NOMO-1 (cell line): ENCODE measurements around the gene PTER.

Experiments
- DNase-seq, 2 experiments: peaks; one replicate each; lab custom pipeline; 2025; ENCODE audit not compliant: unreplicated experiment in 2 of 2; lab: John Stamatoyannopoulos, UW

Gene PTER, protein sequence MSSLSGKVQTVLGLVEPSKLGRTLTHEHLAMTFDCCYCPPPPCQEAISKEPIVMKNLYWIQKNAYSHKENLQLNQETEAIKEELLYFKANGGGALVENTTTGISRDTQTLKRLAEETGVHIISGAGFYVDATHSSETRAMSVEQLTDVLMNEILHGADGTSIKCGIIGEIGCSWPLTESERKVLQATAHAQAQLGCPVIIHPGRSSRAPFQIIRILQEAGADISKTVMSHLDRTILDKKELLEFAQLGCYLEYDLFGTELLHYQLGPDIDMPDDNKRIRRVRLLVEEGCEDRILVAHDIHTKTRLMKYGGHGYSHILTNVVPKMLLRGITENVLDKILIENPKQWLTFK

DNA sequence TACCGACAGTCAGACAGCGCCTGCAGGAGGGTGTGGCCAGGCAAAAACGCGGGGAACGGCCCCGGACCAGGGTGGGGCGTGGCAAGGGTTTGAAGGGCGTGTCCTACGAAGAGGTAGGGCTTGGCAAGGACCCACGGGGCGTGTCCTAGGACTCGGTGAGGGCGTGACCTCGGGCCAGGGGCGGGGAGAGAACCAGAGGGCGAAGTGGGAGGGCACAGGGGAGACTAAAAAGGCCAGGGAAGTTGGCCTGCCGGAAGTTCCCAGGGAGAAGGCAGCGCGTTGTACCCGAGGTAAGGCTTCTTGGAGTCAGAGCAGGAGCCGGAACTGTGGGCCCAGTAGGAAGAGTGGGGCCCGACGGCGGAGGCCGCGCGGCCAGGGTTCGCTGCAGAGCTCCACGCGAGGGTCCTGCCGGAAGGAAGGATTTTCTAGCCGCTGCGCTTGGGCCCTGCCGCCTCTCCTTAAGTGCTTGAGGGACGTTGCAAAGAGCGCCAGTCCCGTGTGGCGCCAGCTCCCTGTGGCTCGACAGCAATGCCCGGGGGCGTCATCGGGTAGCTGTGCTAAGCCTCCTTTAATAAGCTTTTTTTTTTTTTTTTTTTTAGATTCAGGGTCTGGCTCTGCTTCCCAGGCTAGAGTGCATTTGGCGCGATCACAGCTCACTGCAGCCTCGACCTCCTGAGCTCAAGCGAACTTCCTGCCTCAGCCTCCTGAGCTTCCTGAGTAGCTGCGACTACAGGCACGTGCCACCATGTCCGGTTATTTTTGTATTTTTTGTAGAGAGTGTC is at the start of gene PTER:
Gene PTER (plus strand): TSS at position 253 of the 782 bp plus-strand sequence. CDS start 47,375 bp downstream, outside the sequence.
- DNase-seq, result peak; percentile 91 to 96

DNA sequence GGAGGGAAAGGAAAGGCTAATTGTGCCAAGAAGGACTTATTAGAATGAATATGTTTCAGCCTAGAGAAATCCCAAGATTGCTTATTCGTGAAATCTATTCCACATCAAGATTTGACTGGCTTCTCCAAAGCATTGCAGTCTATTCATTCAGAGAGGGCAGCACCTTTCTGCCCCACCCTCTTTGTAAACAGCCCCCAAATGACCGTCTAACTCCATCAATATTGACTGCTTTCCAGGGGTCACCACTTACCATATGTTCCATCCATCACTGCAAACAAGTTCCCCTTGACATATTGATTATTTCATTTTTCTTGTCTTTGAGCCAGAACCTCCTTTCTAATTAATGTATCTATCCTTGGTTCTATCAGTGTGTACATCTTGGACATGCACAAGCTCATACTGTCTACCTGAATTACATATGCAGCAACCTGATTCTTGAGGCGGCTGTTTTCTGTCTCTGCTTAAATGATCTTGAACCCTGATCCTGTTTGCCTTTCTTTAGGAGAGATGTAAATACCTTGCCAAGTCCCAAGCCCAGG is 44.2 kb upstream of the PTER start:
- no peak for DNase-seq

DNA sequence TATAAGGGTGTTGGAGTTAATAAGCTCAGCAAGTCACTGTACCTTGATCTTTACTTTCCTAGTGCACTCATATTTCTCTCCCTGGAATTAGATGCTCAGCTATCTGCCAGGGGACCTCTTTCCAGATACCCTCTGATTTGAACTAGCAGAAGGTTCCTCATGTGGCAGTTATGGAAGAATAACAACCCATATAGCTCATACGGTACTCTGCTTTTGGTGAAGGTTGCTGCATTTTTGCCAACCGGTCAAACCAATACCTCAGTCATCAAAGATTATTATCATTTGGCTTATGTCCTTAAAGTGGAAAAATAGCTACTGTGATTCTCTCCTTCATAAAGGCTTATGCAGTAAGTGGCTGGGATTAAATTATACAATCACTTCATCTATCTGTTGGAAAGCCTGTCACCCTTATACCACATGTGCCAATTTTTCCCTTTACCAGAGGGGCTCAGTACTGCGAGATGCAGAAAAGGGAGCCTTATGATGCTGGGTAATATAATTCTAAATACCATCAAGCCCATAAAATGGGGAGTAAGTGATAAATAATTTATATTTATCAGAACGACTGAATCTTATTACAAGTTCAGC is 43.4 kb upstream of the PTER start:
- no peak for DNase-seq

DNA sequence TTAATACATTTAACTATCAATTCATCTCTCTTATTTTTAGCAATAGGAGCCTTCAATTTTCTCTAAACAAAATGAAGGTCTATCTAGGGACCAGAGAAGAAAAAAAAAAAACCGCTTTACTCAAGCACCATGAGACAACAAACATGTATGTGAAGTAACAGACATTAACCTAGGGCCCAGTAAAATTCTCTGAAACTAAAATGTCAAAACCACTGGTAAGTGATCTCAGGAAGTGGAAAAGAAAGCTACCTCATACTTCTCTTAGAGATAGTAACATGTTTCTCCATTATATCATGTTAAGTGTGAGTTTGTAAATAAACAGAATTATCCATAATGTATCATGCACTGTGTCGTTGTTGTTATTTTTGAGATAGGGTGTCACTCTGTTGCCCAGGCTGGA is 35.4 kb upstream of the PTER start:
- DNase-seq, result no peak

DNA sequence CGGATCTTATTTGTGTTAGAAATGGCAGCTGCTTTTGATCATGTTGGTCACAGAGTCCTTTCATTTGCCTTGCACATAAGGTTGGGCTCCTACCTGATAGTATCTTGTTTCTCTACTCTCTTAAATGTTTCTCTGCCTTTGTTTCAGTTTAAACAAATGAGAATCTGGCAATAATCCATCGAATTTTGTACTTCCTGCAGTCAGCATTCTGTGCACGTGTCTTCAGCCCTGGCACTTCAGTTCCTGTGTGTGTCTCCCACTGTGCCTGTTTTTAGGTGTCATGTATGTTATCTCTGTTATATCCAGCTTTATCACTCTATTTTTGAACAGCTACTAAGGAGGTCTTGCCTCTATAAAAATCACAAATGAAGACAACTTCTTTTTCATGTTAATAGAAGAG is 28.4 kb upstream of the PTER start:
- DNase-seq, result no peak

DNA sequence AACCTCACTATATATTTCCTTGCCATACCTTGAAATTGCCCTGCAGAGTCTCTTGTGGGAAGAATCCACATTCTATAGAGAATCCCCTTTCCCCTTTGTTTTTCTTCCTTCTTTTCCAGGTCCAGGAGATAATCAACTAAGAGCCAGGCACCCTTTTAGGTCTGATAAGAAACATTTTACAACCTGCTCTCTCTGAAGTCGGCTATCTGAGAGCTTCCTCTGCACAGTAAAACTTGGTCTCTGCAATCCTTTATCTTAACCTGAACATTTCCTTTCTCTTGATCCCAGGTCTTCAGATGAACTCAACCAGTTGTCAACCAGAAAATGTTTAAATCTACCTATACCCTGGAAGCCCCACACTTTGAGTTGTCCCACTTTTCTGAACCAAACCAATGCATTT is 19.5 kb upstream of the PTER start:
- no peak for DNase-seq

DNA sequence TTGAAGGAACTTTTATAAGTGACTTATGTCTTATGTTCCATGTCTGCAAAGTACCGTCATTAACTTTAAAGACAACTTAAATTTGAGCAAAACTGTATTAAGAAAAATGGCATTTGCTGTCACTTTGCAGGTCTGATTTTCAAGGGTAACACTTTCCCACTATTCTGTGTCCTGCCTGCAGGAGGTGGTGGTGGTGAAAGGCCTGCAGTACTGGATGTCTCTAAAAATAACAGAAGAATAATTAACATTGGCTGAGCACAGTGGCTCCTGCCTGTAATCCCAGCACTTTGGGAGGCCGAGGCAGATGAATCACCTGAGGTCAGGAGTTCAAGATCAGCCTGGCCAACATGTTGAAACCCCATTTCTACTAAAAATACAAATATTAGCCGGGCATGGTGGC is 13.2 kb upstream of the PTER start:
- no peak for DNase-seq

DNA sequence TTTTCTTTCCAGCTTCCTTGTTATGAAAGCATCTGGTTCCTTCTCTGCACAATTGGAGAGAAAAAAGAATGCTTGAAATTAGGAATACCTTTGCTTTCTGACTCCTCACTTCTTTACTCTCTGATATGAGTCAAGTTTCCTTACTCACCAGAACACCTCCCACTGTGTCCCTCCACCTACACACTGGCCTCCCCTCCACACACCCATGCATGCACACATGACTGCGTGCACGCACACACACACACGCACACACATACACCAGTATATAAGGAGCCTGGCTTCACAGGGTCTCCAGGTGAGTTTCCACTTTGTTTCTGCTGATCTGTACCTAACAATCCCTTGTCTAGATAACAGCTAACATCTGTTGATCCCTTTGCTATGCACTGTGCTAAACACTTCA is 11.4 kb upstream of the PTER start:
- DNase-seq, result no peak

DNA sequence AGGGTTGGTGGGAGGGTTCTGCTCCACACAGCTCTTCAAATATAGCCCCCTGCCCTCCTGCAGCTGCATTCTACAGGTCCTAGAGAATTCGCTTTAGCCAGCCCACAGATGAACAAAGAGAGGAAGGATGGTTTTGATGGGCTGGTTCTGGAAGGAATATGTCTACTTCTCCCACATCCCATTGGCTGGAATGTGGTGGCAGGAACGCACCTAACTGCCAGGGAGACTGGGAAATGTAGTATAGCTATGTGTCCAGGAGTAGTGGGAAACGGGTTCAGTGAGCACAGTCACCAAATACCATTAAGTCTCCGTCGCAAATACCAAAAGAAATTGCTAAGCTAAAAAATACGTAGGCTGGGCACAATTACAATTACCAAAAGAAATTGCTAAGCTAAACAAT is 7.3 kb upstream of the PTER start:
- no peak for DNase-seq

DNA sequence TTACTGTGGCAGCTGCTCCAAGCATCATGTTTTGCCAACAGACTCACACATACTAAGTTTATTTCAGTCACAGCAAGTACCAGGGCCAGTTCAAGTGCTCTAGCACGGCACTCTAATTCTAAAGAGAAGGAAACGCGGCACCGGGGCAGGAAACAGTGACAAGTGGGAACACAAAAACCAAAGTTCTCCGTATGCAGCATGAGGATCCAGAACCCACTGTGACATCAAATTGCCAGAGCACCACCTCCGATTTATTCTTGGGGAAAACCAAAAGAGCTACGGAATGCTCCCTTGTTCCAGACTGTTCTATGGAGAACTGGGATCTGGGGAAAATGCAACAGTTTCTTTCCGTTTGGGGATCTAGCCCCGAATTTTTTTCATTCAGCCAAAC is 448 bp upstream of the PTER start:
- peak in 1 of 2 experiments; percentile 63 for DNase-seq

DNA sequence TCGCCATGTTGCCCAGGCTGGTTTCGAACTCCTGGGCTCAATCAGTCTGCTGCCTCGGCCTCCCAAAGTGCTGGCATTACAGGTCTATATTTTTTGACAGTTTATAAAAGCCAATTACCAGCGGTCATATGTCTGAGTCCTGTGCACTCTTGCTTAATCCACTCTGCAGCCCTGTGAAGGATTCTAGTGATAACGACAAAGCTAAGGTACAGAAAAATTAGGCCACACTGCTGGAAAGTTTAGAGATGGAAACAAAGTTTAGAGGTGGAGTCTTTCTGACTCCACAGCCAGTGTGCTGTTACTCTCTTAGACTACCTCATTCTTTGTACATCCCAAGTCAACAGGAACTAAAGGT is 707 bp downstream of the PTER start:
- DNase-seq, result peak in 1 of 2 experiments; percentile 41

DNA sequence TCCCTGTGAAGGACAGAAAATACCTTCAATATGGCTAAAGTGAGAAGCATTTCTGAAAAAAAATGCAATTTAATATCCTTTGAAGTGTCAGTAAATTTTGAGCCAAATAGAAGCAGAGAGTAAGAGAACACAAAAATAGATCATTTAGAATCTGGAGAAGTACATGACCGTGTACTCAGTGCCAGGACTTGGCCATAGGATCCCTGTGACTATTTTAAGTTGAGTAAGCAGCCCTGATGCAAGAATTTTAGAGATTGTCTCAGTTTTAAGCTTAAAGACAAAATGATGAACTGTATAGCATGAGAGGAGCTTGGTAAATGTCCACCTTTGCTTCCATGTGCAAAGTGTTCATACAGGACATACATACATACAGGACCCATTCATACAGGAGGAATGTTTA is 2.5 kb downstream of the PTER start:
- no peak for DNase-seq

DNA sequence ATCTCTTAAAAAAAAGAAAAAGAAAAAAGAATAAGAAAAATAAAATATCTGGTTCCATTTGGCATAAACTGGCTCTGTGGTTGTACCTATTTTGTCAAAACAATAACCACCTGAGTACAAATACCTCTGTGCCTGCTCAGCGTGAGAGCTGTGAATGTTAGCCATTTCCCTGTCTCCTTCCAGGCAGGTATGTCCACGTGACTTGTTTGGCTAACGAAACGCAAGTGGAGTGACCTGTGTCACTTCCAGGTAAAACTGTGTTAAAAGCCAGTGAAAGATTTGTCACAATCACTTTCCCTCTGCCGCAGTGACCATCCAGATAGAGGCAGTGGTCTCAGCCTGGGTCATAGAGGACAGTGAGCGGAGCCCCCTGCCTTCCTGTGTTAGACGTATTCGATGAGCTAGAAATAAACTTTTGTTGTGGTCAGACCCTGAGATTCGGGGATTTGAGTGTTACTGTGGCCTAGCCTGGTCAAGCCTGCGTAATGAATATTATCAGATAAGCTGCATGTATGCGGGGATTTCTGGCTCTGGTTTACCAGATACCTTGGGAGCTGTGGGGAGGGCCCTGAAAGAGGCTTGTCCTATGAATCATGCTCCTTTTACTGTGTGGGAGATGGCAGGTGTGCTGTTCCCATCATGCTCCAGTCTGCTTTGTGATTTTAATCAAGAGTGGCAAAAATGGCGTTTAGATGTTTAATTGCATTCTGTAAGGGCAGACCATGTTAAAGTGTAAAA is 3.8 kb downstream of the PTER start:
- no peak for DNase-seq

DNA sequence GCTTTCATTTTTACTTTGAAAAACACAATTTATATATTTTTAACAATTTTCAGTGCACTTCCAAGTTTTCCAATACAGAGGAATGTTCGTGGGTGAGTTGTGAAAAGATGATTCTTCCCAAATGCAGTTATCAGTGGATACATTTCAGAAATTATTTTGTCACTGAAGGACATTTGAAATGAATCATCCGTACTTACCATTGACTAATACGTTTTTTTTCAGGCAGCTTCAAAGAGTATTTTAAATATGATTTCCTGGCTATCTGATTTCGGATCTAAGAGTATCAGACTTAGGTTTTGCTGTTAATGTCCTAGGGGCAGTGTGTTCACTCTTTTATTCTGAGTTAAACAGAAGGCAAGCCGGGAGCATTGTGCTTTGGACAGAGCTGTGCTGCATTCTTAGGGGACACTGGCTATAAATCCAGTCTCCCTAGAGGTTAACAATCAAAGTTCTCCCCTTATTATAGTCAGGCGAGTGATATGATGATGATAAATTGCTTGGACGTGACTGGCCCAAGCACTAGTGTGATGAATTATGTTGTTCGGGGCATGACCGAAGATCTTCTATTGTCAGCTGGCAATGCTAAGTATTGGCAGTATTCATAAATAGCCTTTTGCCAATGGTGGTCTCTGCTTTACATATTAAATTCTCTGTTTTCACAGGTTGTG is 4.5 kb downstream of the PTER start:
- no peak for DNase-seq

DNA sequence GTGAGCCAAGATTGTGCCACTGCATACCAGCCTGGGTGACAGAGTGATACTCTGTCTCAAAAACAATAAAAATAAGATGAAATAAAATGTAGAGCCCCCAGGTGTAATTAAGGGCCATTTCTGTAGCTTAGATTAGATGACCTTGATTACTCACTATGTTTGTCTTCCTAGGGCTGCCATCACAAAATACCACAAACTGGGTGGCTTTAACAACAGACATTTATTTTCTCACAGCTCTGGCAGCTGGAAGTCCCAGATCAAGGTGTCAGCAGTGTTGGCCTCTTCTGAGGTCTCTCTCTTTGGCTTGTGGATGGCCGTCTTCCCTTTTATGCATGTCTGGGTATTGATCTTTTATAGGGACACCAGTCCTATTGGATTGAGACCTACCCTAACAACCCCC is 6.1 kb downstream of the PTER start:
- DNase-seq, result no peak

DNA sequence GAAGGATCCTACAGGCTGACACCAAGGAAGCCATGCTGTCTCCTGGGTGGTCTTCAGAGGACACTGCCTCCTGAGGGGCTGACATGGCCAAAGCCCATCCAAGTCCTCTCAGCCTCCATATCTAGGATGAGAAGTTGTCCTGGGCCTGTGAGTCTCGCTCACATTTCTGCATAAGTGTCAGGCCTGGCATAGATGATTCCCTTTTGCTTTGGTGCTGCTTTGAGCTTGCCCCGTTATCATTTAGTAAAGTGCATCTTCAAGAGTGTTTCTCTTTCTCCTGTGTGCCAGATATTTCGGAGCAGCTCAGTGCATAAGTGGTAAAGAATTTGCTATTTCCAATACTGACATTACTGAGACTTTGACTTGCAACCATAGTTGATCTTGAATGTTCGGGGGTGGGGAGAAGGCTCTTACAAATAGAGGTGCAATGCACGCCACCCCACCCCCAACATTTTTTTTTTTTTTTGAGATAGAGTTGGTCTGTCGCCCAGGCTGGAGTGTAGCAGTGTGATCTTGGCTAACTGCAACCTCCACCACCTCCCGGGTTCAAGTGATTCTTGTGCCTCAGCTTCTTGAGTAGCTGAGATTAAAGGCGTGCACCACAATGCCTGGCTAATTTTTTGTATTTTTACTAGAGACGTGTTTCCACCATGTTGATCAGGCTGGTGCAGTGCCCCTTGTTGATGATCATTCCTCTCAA is 9.1 kb downstream of the PTER start:
- DNase-seq, result no peak

DNA sequence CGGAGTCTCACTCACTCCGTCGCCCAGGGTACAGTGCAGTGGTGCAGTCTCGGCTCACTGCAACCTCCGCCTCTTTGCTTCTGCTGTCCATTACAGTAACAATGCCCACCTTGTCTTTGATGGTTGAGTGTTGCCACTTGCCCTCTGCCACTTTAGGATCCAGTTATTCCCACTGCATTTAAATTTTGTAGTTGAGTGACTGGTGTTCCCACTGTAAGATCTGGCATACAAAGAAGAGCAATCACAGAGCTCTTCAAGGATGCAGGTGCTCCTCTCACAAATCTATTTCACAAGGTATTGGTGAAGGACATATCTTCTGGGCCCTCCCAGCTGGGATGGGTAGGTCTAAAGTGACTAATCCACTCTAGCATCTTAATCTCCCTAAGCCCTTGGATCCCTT is 12.6 kb downstream of the PTER start:
- DNase-seq, result no peak

DNA sequence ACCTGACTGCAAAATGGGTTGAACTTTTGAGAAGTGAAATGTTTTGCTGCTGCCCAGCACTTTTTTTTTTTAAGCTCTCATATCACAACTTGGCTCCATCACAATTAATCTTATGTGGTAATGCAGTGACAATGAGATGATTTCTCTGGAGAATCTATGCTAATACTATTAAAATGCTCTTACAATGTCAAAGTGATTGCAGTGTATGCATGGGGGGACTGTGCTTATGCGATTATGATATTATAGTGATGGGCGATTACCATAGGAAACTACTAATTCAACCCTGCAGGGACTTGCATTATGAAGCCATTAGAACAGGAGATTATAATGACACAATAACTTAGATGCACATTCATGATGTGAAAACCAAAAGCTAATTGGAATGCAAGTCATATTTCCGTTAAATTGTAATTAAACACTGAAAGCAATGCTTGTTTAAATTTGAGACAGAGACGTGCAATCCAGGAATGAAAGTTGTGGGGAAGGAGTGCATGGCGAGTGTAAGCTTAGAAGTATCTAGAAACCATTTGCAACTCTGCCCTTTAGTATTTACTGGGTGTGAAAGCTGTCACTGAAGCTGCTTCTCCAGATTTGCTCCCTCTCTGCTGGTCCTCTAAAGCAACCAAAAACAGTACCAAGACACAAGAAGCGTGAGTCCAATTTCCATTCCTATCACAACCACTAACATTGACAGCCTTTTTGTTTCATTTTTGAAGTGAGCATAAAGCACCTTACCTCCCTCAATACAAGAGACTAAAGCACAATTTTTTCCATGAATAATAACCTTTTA is 21.6 kb downstream of the PTER start:
- no peak for DNase-seq

DNA sequence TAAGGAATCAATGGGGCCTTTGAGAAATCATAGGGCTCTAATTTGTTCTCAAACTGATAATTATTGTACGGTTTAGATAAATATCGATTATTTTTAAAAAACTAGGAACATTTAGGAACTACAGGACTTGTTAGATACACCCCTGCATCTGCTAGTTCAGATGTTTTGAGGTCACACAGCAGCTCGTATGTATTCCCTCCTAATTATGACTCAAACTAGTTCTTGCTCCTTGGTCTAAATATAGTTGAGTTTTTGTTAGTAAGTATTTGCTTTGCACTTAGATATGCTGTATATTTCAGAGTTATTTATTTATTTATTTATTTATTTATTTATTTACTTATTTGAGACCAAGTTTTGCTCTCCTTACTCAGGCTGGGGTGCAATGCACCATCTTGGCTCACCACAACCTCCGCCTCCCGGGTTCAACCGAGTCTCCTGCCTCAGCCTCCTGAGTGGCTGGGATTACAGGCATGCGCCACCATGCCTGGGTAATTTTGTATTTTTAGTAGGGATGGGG is 22.7 kb downstream of the PTER start:
- no peak for DNase-seq
